IPS-11a (cell line): Measurements from ENCODE around the gene OR6C76.
A peak's percentile ranks its signal among the peaks of the same experiment; 100 is the strongest.
"Not testable (repeated sequence)": the region's sequence is repeated elsewhere in the genome, so short reads cannot be mapped to it uniquely, and the experiment has no call there.

ENCODE experiments used
- H3K4me3 ChIP-seq: one replicate; pipeline ENCODE4 v1.5.1; 2013; ENCODE audit warnings: low read depth, low read length, control low read depth

OR6C76 gene

GRCh38 chr12:55425954-55426353 lies at the start of gene OR6C76:
TSS of gene OR6C76 (plus strand) at chr12:55426254. CDS start at chr12:55426254, 0 bp downstream.
- no peak within 1 kb of the TSS for H3K4me3 ChIP-seq

- H3K4me3 ChIP-seq = no peak overlapping the region
Observed at GRCh38 chr12:55385891-55386290, 40.2 kb upstream of the OR6C76 start.

GRCh38 chr12:55392032-55392795 lies 33.8 kb upstream of the OR6C76 start:
- no peak overlapping the region for H3K4me3 ChIP-seq

- no peak overlapping the region for H3K4me3 ChIP-seq
Observed at GRCh38 chr12:55396326-55396725, 29.7 kb upstream of the OR6C76 start.

GRCh38 chr12:55400229-55400628 lies 25.8 kb upstream of the OR6C76 start, which contains the start of gene OR6C65:
TSS of gene OR6C65 (plus strand) at chr12:55400529. CDS start at chr12:55400529, 0 bp downstream.
- H3K4me3 ChIP-seq = no peak within 1 kb of the TSS

- no peak overlapping the region for H3K4me3 ChIP-seq
Observed at GRCh38 chr12:55407866-55408265, 18.2 kb upstream of the OR6C76 start.

GRCh38 chr12:55409133-55409532 lies 16.9 kb upstream of the OR6C76 start:
- H3K4me3 ChIP-seq = not testable (repeated sequence)

- H3K4me3 ChIP-seq = not testable (repeated sequence)
Observed at GRCh38 chr12:55412138-55412537, 13.9 kb upstream of the OR6C76 start.

GRCh38 chr12:55413498-55414388 lies 12.3 kb upstream of the OR6C76 start:
- not testable (repeated sequence) for H3K4me3 ChIP-seq

GRCh38 chr12:55414396-55414823 lies 11.6 kb upstream of the OR6C76 start:
- not testable (repeated sequence) for H3K4me3 ChIP-seq

- H3K4me3 ChIP-seq = peak overlapping the region; percentile 27
Observed at GRCh38 chr12:55414889-55415288, 11.2 kb upstream of the OR6C76 start.

GRCh38 chr12:55416961-55417360 lies 9.1 kb upstream of the OR6C76 start:
- no peak overlapping the region for H3K4me3 ChIP-seq

- no peak overlapping the region for H3K4me3 ChIP-seq
Observed at GRCh38 chr12:55420307-55420962, 5.6 kb upstream of the OR6C76 start.

GRCh38 chr12:55428331-55429243 lies 2.5 kb downstream of the OR6C76 start:
- no peak overlapping the region for H3K4me3 ChIP-seq

GRCh38 chr12:55441233-55441632 lies 15.2 kb downstream of the OR6C76 start:
- not testable (repeated sequence) for H3K4me3 ChIP-seq

- no peak within 1 kb of the TSS for H3K4me3 ChIP-seq
Observed at GRCh38 chr12:55443776-55444175, 17.7 kb downstream of the OR6C76 start, which contains the start of gene OR6C2. TSS of gene OR6C2 (plus strand) at chr12:55444076. CDS start at chr12:55452214, 8,138 bp downstream.

- H3K4me3 ChIP-seq = no peak overlapping the region
Observed at GRCh38 chr12:55445357-55445756, 19.3 kb downstream of the OR6C76 start.

GRCh38 chr12:55446326-55446725 lies 20.3 kb downstream of the OR6C76 start:
- no peak overlapping the region for H3K4me3 ChIP-seq

- H3K4me3 ChIP-seq = no peak overlapping the region
Observed at GRCh38 chr12:55448825-55449224, 22.8 kb downstream of the OR6C76 start.

GRCh38 chr12:55464926-55465325 lies 38.9 kb downstream of the OR6C76 start:
- H3K4me3 ChIP-seq = not testable (repeated sequence)
